ENCODE data around the gene ZNF366. TPM values are rescaled to one million over a fixed set of nuclear protein-coding genes. Genes with fewer than 3 reads are reported as not detected.
A peak's percentile ranks its signal among the peaks of the same experiment; 100 is the strongest.

The ZNF366 gene
- total RNA-seq, 1 donor from 2014 or later = not detected

DNA sequence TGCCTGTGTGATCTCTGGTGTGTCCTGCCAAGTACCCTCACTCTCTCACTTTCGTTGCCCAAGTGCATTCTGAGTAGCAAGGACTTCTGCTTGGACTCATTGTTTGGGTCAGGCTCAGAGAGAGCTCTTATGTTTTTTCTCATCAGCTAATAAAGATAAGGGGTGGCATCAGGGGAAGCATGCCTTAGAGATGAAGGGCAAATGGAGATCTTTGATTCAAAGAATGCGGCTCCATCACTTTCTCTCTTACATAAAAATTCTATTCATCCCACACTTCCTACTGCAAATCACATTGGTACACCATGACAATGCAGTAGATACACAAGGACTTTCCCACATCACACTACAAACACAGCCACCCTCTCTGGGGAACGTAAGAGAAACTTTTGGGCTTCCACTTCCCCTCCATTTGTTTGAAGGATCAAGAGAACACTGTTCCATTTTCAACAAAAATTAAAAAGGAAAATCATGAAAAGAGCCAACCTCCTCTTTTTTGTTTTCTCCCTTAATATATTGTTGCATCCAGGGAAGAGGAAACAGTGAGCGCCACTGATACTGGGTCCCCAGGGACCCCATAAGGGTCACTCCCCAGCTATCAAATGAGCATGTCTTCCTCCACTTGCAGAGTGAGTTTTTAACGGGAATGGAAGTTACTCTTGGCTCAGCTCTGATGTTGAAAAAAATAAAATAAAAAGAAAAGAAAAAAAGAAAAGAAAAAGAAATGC, 73.0 kb downstream of the ZNF366 start:
- Mint-ChIP-seq H3K36me3 (ENCODE audit: low read depth) (no peaks in the 10 kb centered on the region), H3K4me1 (ENCODE audit: low read depth) (peaks cover 51% of the 10 kb centered on the region), H3K9me3 (ENCODE audit: low read depth) (no peaks in the 10 kb centered on the region), H3K27me3 (ENCODE audit: low read depth) (no peaks in the 10 kb centered on the region), H3K27ac (ENCODE audit: unreplicated experiment) (peak overlapping the region; percentile 37), H3K4me3 (ENCODE audit: unreplicated experiment) (no peak overlapping the region)
- no peak for DNase-seq (ENCODE audit: low spot score)
- TF ChIP-seq, protein P1, sequence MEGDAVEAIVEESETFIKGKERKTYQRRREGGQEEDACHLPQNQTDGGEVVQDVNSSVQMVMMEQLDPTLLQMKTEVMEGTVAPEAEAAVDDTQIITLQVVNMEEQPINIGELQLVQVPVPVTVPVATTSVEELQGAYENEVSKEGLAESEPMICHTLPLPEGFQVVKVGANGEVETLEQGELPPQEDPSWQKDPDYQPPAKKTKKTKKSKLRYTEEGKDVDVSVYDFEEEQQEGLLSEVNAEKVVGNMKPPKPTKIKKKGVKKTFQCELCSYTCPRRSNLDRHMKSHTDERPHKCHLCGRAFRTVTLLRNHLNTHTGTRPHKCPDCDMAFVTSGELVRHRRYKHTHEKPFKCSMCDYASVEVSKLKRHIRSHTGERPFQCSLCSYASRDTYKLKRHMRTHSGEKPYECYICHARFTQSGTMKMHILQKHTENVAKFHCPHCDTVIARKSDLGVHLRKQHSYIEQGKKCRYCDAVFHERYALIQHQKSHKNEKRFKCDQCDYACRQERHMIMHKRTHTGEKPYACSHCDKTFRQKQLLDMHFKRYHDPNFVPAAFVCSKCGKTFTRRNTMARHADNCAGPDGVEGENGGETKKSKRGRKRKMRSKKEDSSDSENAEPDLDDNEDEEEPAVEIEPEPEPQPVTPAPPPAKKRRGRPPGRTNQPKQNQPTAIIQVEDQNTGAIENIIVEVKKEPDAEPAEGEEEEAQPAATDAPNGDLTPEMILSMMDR (IDR thresholded peaks at IDR 0.05) = no peak

DNA sequence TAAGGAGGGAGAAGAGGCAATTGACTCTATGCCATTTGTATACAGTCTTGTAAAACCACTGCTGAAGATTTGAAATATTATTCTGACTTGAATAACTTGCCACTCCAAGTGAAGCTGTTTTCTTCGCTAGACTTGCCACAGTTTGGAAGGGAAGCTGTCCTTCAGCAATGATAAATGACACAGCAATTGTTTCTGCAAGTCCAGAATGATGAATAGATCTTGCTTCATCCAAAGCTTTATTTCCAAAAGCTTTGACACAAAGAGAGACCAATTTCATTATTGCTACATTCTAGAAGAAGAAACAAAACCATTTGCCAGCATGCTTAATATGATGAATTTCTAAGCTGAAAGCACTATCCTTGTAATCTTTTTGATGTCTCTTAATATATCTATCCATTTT, 73.7 kb downstream of the ZNF366 start:
- Mint-ChIP-seq H3K27ac (ENCODE audit: unreplicated experiment) (no peak overlapping the region), H3K36me3 (ENCODE audit: low read depth) (no peaks in the 10 kb centered on the region), H3K4me3 (ENCODE audit: unreplicated experiment) (no peak overlapping the region), H3K9me3 (ENCODE audit: low read depth) (no peaks in the 10 kb centered on the region), H3K27me3 (ENCODE audit: low read depth) (no peaks in the 10 kb centered on the region), H3K4me1 (ENCODE audit: low read depth) (peaks cover 52% of the 10 kb centered on the region)
- TF ChIP-seq, protein P1 (IDR thresholded peaks at IDR 0.05) = no peak
- no peak for DNase-seq (ENCODE audit: low spot score)

DNA sequence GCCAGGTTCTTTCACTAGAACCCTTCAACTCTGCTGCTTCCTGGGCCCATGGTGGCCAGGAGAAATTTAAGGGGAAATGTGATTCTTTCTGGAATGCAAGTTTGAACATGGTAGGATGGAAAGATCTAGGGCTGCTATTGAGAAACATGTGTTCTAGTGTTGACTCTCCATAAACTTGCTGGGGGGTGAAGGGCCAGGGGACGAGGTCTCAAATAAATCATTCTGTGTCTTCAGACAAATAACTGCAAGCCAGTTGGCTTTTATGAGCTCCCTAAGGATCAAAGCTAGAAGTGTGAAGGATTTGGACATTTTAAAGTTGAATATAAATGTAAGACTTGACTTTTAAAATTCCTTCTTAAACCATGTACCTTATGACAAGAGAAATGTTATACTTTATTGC, 78.5 kb downstream of the ZNF366 start:
- Mint-ChIP-seq H3K4me1 (ENCODE audit: low read depth) (peaks cover 31% of the 10 kb centered on the region), H3K27me3 (ENCODE audit: low read depth) (no peaks in the 10 kb centered on the region), H3K9me3 (ENCODE audit: low read depth) (no peaks in the 10 kb centered on the region), H3K27ac (ENCODE audit: unreplicated experiment) (no peak overlapping the region), H3K4me3 (ENCODE audit: unreplicated experiment) (no peak overlapping the region), H3K36me3 (ENCODE audit: low read depth) (no peaks in the 10 kb centered on the region)
- TF ChIP-seq, protein P1 (IDR thresholded peaks at IDR 0.05) = no peak
- no peak for DNase-seq (ENCODE audit: low spot score)

DNA sequence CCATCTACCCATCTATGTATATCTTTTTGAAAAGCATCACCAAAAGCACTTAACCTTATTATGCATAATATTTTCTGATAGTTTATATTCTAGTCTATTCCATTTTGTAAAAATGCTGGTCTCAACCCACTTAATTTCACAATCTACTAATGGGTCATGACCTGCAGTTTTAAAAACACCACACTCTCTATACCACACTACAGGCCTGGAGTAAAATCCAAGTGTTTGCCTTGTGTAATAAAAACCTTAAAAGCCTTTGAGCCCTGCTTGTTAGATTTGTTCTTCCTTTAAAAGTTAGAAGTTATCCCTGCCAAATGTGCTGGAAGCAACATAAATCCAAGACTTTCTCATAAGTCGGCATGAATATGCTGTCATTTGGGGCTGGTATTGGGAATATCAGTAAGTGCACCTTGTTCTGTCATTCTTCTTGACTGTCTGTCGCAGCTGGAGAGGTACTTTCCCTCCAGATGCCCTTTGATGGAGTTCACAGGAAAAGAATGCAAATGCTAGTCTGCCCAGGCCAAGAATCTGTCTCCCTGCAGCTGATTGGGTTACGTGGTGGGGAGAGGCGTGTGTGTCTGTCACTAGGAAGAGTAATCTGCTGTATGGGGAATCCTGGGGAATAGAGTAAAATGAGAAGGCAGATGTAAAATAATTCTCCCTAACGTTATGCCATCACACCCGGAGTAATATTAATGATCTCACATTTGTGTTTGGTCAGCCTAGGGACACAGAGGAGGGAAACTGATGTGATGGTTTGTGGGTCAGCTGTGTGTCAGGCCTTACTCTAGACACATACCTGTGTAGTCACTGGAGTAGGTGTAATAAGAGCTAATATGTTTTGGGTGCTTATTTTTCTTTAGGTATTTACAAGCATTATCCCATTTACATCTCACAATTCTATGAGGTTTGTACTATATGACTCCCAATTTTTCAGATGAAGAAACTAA, 79.4 kb downstream of the ZNF366 start:
- H3K9me3 Mint-ChIP-seq (ENCODE audit: low read depth) = no peaks in the 10 kb centered on the region
- H3K36me3 Mint-ChIP-seq (ENCODE audit: low read depth) = no peaks in the 10 kb centered on the region
- no peak for DNase-seq (ENCODE audit: low spot score)
- TF ChIP-seq, protein P1 (IDR thresholded peaks at IDR 0.05) = no peak
- peak overlapping the region; percentile 18 for H3K27ac Mint-ChIP-seq (ENCODE audit: unreplicated experiment)
- H3K27me3 Mint-ChIP-seq (ENCODE audit: low read depth) = no peaks in the 10 kb centered on the region
- peaks cover 22% of the 10 kb centered on the region for H3K4me1 Mint-ChIP-seq (ENCODE audit: low read depth)
- H3K4me3 Mint-ChIP-seq (ENCODE audit: unreplicated experiment) = no peak overlapping the region

DNA sequence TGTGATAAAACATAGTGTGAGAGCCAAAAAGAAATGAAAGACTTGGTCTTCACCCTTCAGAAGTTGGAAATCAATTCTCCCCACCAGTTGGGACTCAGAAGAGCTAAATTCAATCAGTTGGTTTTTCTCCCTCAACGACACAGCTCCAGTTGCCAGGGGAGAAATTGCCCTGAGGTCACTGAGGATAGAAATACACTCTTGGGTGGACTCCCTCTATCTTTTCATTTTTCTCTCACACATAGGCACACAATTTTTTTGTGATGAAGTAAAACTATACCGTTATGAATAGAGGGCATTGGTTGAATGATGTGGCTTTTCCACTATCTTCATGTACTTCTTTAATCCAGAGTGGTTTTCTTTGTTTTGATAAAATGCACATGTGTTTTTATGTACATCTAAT, 80.2 kb downstream of the ZNF366 start:
- Mint-ChIP-seq H3K4me3 (ENCODE audit: unreplicated experiment) (no peak overlapping the region), H3K36me3 (ENCODE audit: low read depth) (no peaks in the 10 kb centered on the region), H3K9me3 (ENCODE audit: low read depth) (no peaks in the 10 kb centered on the region), H3K27me3 (ENCODE audit: low read depth) (no peaks in the 10 kb centered on the region), H3K27ac (ENCODE audit: unreplicated experiment) (no peak overlapping the region), H3K4me1 (ENCODE audit: low read depth) (peaks cover 22% of the 10 kb centered on the region)
- DNase-seq (ENCODE audit: low spot score) = no peak
- TF ChIP-seq, protein P1 (IDR thresholded peaks at IDR 0.05) = no peak
